ENCODE data around the gene UGT2B17. TPM values are rescaled to one million over a fixed set of nuclear protein-coding genes. Genes with fewer than 3 reads are reported as not detected.

The UGT2B17 gene
- total RNA-seq, 1 donor from 2014 or later: not detected

GRCh38 chr4:68494688-68495087 lies 81.4 kb downstream of the UGT2B17 start:
- Mint-ChIP-seq H3K27ac (no peak overlapping the region), H3K4me3 (ENCODE audit: low read depth) (no peak overlapping the region), H3K9me3 (no peaks in the 10 kb centered on the region), H3K36me3 (ENCODE audit: low read depth) (no peaks in the 10 kb centered on the region), H3K4me1 (ENCODE audit: low read depth) (no peaks in the 10 kb centered on the region), H3K27me3 (ENCODE audit: low read depth) (no peaks in the 10 kb centered on the region)
- DNase-seq (ENCODE audit: low spot score): no peak
- intact Hi-C loops (cut with micrococcal nuclease): no loop called here

GRCh38 chr4:68490826-68491457 lies 85.2 kb downstream of the UGT2B17 start:
- H3K27ac Mint-ChIP-seq: no peak overlapping the region
- no peaks in the 10 kb centered on the region for H3K9me3 Mint-ChIP-seq
- no peak overlapping the region for H3K4me3 Mint-ChIP-seq (ENCODE audit: low read depth)
- no peak for DNase-seq (ENCODE audit: low spot score)
- no peaks in the 10 kb centered on the region for H3K27me3 Mint-ChIP-seq (ENCODE audit: low read depth)
- no peaks in the 10 kb centered on the region for H3K36me3 Mint-ChIP-seq (ENCODE audit: low read depth)
- H3K4me1 Mint-ChIP-seq (ENCODE audit: low read depth): no peaks in the 10 kb centered on the region
- intact Hi-C loops (cut with micrococcal nuclease): no loop called here

- no peak overlapping the region for H3K4me3 Mint-ChIP-seq (ENCODE audit: low read depth)
- no peak for DNase-seq (ENCODE audit: low spot score)
- H3K27me3 Mint-ChIP-seq (ENCODE audit: low read depth): no peaks in the 10 kb centered on the region
- no peak overlapping the region for H3K27ac Mint-ChIP-seq
- intact Hi-C loops (cut with micrococcal nuclease): no loop called here
- H3K4me1 Mint-ChIP-seq (ENCODE audit: low read depth): no peaks in the 10 kb centered on the region
- no peaks in the 10 kb centered on the region for H3K9me3 Mint-ChIP-seq
- no peaks in the 10 kb centered on the region for H3K36me3 Mint-ChIP-seq (ENCODE audit: low read depth)
Measured at GRCh38 chr4:68489338-68489737, 86.8 kb downstream of the UGT2B17 start.

Other genes starting within 250 kb of the UGT2B17 start
- 79.9 and 83.6 TPM in 2 replicates for gene YTHDC1, start 226.2 kb downstream of the UGT2B17 start, total RNA-seq
- not detected in 2 replicates for gene TMPRSS11E, start 128.9 kb downstream of the UGT2B17 start, total RNA-seq
- gene UGT2B15, start 94.3 kb upstream of the UGT2B17 start, total RNA-seq: not detected in 2 replicates
- not detected in 2 replicates for gene UGT2B10, start 239.7 kb upstream of the UGT2B17 start, total RNA-seq